Brain microvascular endothelial cell (primary cell): ENCODE data around the gene PLD6.

ENCODE experiments used
- DNase-seq: peaks from one replicate; pipeline ENCODE4 v3.0.0-alpha.2; 2020
- H3K27ac ChIP-seq: fragments of 250-450 bp; sonication (Bioruptor Pico); 2 replicates; pipeline ENCODE4 v1.5.1; 2020; ENCODE audit warnings: mild to moderate bottlenecking, moderate library complexity
- H3K27me3 ChIP-seq: fragments of 250-450 bp; sonication (Bioruptor Pico); replicated peaks from 2 replicates; pipeline ENCODE4 v1.5.1; 2020; ENCODE audit warnings: mild to moderate bottlenecking
- H3K36me3 ChIP-seq: fragments of 250-450 bp; sonication (Bioruptor Pico); replicated peaks from 2 replicates; pipeline ENCODE4 v1.5.1; 2020; ENCODE audit warnings: mild to moderate bottlenecking
- H3K4me3 ChIP-seq: 2 replicates; pipeline ENCODE4 v1.5.1; 2011; ENCODE audit warnings: low read depth, mild to moderate bottlenecking, control low read depth, low read length, moderate library complexity
- in situ Hi-C: cut with HindIII; loops from 2 replicates; pipeline ENCODE4 v1.10.0; 2017; ENCODE audit warnings: low sequenced_read_pairs, low pct_ligation_motif_present
- TF ChIP-seq, protein P1 (sequence below): IDR thresholded peaks from 2 replicates; pipeline ENCODE4 v1.5.1; 2011; ENCODE audit warnings: low read depth, mild to moderate bottlenecking, moderate library complexity, low read length, control low read depth, inconsistent platforms; ENCODE audit errors: missing control alignments

The PLD6 gene

DNA sequence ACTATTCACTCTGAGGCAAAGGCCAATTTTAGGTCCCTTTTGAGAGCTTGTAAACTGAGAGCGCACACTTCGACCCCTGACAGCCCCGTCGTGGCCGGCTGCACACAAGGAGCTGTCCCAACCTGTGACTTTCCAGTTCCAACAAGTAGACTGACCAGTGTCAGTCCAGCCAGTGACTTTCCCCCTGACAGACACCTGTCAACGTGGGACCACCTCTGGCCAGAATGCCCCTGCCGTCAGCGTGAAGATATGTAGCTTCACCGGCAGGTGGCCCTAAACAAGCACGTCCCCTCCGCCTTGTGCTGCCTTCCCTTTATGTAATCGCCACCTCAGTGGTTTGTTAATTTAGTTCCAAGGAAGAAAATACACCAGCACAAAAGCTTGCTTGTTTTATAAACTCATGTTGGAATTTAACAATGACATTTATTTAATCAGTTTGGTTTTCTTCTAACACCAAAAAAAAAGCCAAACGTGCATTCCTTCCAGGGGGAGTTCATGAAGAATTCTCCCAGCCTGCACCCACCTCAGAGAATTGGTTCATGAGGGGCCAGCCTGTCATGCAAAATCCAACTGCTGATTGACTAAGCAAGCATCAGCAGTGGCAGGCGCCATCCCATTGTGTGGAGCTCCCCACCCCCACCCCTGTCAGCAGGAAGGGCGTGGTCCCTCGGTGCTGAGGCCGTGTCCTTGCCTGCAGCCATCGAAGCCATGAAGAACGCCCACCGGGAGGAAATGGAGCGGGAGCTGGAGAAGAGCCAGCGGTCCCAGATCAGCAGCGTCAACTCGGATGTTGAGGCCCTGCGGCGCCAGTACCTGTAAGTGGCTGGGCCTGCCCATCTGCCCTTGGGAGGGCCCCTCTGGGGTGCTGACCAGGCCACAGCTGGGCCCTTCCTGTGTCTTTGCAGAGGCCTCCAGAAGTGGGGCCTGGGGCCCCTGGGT lies 33.9 kb downstream of the PLD6 start:
- H3K36me3 ChIP-seq: peaks cover 80% of the 10 kb centered on the region
- in situ Hi-C loops: no loop called here
- DNase-seq: no peak
- TF ChIP-seq, protein P1, sequence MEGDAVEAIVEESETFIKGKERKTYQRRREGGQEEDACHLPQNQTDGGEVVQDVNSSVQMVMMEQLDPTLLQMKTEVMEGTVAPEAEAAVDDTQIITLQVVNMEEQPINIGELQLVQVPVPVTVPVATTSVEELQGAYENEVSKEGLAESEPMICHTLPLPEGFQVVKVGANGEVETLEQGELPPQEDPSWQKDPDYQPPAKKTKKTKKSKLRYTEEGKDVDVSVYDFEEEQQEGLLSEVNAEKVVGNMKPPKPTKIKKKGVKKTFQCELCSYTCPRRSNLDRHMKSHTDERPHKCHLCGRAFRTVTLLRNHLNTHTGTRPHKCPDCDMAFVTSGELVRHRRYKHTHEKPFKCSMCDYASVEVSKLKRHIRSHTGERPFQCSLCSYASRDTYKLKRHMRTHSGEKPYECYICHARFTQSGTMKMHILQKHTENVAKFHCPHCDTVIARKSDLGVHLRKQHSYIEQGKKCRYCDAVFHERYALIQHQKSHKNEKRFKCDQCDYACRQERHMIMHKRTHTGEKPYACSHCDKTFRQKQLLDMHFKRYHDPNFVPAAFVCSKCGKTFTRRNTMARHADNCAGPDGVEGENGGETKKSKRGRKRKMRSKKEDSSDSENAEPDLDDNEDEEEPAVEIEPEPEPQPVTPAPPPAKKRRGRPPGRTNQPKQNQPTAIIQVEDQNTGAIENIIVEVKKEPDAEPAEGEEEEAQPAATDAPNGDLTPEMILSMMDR: no peak
- no peak overlapping the region for H3K4me3 ChIP-seq
- H3K27ac ChIP-seq: no peak overlapping the region
- H3K27me3 ChIP-seq: no peaks in the 10 kb centered on the region

DNA sequence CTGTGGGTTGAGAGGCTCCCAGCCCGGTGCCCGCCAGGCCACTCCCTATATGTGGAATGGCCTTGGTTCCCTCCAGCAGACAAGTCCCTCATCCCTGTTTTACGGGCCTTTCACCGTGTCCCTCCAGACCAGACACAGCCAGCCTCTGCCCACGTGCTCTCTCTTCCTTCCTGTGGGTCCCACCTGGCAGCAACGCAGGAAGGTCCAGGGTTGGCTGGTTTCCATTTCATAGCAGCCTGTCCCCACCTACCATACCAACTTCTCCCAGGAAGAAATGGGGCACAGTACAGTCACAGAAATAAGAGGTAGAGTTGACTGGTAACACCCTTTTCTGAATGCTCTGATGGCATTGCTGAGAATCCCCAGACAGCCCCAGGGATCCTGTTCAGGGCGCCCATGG lies 34.9 kb downstream of the PLD6 start:
- Histone ChIP-seq H3K27ac (no peak overlapping the region), H3K4me3 (no peak overlapping the region), H3K27me3 (no peaks in the 10 kb centered on the region), H3K36me3 (peaks cover 78% of the 10 kb centered on the region)
- no peak for DNase-seq
- TF ChIP-seq, protein P1: no peak
- in situ Hi-C loops: no loop called here

DNA sequence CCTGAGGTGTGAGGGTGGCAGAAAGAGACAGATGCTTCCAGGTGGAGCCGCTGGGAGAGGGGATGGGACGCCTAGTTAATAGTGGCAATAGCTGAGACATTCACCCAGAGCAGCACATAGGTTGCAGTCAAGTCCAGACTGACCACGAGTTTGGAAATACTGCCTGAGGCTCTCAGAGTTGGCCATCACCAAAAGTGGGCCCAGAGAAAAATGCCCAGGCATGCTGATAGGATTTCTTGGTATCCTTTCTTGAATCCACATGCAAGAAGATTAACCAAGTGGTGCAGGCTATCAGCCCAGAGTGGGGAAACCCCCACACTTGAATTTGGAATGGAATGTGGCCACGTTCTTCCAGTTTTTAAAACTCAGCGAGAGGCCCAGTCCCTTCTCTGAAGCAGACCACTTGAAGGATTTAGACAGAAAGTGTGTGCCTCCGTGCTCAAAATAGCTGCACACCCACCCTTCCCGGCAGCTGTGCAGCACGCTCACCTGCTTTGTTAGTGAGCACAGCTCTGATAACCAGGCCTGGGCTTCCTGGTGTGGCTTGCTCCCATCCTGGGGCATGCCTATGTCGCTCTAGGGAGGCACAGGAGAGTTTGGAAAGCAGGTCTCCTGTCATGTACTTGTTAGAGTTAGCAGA lies 35.7 kb downstream of the PLD6 start:
- TF ChIP-seq, protein P1: no peak
- in situ Hi-C loops: no loop called here
- H3K27ac ChIP-seq: no peak overlapping the region
- H3K4me3 ChIP-seq: no peak overlapping the region
- no peaks in the 10 kb centered on the region for H3K27me3 ChIP-seq
- no peak for DNase-seq
- H3K36me3 ChIP-seq: peaks cover 78% of the 10 kb centered on the region

DNA sequence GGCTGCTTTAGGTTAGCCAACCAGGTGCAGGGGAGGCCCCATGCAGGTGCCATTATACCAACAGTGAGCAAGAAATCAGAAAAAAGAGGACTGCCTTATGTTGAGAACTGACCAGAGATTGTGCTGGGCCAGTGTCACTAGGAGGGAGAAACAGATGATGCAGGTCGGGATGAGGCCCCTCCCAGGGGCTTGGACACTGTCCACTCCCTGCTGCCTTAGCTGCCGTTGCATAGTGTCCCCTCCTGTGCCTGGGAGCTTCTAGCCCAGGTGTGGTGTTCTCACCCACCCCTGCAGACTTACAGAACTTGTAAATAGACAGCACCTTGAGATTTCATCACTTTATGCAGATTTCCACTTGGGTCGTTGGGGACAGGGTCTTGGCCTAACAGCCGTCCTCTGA lies 36.7 kb downstream of the PLD6 start:
- Histone ChIP-seq H3K27ac (no peak overlapping the region), H3K27me3 (no peaks in the 10 kb centered on the region), H3K4me3 (no peak overlapping the region), H3K36me3 (peaks cover 80% of the 10 kb centered on the region)
- TF ChIP-seq, protein P1: no peak
- in situ Hi-C loops: no loop called here
- no peak for DNase-seq

DNA sequence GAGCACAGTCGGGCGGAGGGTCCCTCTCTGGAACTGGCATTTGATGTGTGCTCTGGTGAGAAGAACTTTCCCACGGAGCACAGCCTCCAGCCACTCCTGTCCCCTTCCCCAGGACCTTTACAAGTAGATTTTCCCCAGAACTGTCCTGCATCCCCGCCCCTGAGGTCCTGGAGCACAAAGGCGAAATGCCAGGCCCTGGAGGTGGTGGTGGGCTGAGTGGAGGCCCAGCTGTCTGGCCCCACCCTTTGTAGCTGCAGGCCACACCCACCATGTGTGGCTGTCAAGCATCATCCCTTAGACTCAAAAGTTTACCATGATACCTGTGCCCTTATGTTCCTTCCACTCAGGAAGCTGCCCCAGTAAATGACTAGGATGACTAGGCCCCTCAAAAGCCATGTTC lies 37.7 kb downstream of the PLD6 start:
- Histone ChIP-seq H3K27me3 (no peaks in the 10 kb centered on the region), H3K36me3 (peaks cover 79% of the 10 kb centered on the region), H3K27ac (no peak overlapping the region), H3K4me3 (no peak overlapping the region)
- in situ Hi-C loops: no loop called here
- TF ChIP-seq, protein P1: no peak
- DNase-seq: no peak
